Measurements from ENCODE around the gene RNPEPL1.
"Not testable (repeated sequence)": the region's sequence is repeated elsewhere in the genome, so short reads cannot be mapped to it uniquely, and the experiment has no call there.

The RNPEPL1 gene

DNA sequence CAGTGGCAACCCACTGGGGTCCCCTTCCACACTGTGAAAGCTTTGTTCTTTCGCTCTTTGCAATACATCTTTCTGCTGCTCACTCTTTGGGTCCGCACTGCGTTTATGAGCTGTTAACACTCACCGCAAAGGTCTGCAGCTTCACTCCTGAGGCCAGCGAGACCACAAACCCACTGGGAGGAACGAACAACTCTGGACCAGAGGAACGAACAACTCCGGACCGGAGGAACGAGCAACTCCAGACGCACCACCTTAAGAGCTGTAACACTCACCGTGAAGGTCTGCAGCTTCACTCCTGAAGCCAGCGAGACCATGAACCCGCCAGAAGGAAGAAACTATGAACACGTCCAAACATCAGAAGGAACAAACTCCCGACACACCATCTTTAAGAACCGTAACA is 29.2 kb upstream of the RNPEPL1 start:
- not testable (repeated sequence) for DNase-seq

DNA sequence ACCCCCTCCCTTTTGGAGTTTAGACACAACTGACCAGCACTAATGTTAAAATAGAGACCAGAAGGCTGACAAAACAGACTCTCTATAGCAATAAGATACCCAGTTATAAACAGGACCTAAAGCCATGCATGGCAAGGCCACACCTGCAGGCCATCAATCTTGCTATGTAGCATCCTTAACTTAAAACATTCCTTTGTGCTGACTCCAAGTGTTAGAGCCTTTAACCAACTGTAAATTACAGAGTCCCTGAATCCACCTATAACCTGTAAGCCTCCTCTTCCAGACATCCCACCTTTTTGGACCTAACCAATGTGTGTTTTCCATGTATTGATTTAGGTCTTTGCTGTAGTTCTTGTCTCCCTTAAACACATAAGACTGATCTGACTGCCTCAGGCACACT is 28.4 kb upstream of the RNPEPL1 start:
- DNase-seq: no peak

DNA sequence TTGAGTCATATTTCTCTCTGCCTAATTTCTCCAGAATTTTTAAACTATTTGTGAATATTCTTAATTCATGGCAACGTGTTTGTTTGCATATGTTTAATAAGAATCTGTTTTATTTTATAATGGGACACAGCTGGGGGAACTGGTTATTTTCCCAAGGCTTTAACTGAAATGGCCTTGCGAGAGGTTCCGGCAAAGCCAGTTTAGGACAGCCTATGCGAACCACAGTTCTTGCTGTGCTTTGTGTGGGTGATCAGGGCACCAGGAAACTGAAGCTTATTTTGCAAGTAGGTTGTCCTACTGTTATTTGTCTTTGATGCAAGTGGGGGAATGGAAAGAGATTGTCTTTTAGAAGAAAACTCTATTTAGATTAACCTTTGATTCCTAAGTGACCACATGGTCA is 17.0 kb upstream of the RNPEPL1 start:
- no peak for DNase-seq

DNA sequence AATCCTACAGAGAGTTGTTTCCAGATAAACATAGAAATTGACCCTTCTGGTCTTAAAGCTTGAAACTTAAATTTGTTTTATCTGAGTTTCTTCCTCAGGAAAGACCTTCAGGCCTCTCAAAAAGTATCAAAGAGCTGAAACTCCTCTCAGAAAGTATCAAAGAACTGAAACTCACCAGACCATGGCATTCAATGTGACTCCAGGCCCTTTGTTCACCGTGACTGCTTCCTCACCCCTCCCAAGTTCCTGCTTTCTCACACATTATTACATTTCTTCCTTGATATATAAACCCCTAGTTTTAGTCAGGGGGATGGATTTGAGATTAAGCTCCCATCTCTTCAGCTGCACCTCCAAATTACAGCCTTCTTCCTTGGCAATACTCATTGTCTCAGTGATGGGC is 16.5 kb upstream of the RNPEPL1 start:
- no peak for DNase-seq

DNA sequence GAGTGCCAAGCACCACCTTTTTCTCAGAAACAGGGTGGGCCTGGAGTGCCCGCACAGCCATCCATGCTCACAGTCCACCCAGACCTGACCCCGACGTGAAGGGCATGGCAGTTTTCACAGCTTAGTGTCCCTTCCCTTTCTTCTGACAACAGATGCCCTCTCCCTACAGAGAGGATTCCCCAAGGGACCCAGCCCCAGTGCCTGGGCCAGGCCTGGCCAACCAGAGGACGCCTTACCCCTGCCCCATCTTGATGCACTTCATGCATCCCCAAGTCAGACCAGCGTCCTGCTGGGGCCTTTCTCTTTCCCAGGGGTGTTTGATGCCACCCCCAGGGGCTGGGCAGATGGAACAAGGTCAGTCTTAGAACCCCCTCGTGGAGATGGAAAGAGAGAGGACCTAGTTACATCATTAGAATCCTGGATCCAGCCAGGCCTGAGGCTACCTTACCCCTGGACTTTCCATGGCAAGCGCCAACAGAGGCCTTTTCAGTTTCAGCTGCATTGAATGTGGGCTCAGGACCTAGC is 14.3 kb upstream of the RNPEPL1 start:
- DNase-seq: no peak

DNA sequence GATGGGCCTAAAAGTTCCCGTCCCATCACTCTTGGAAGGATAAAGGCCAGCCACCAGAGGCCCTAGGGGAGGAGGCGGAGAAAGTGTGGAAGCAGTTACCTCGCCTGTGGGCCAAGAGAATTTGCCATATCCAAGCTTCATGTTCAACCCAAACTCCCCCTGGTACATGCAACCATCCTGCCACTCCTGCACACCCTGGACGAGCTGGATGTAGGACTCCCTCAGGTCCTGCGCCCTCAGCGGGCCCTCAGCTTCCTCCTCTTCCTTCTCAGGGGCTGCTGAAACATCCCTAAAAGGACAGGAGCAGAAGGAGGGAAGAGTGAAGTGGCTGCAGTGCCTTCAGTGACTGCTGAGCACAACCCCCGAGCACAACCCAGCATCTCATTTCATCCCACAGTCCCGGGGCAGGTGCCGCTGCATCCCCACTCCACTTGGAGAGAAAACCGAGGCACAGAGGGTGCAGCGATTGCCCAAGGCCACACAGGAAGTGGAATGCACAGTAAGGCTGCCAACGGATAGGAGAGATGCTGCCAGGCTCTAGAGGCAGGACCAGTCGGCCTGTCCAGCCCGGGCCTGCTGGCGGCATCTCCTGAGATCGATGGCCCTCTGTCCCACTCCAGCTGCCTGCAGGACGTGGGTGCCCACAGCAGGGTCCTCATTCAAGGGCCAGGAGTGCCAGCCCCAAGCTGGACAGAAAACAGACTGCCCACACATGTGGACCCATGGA is 13.4 kb upstream of the RNPEPL1 start:
- no peak for DNase-seq

DNA sequence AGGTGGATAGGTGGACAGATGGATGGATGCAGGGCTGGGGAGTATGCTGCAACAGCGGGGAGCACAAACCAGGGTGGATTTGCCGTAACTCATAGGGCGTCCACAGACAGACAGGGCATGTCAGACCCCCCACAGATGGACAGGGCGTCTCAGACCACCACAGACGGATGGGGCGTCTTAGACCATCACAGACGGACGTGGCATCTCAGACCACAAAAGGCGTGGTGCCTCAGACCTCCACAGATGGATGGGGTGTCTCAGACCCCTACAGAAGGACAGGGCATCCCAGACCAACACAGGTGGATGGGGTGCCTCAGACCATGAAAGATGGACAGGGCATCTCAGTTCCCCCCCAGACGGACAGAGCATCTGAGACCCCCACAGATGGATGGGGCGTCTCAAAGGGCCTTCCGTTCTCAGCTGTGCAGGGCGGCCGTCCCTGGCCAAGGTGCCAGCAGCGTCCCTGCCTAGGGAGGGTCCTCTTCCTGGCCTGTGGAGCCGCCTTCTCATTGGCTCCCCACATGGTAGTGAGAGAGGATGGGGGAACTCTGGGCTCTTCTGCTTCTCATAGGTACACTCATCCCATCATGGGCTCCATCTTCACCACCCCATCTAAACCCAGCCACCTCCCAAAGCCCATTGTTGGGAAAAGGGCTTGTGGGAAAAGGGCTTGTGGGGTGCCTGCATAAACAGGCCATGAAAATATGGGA is 12.6 kb upstream of the RNPEPL1 start:
- no peak for DNase-seq

DNA sequence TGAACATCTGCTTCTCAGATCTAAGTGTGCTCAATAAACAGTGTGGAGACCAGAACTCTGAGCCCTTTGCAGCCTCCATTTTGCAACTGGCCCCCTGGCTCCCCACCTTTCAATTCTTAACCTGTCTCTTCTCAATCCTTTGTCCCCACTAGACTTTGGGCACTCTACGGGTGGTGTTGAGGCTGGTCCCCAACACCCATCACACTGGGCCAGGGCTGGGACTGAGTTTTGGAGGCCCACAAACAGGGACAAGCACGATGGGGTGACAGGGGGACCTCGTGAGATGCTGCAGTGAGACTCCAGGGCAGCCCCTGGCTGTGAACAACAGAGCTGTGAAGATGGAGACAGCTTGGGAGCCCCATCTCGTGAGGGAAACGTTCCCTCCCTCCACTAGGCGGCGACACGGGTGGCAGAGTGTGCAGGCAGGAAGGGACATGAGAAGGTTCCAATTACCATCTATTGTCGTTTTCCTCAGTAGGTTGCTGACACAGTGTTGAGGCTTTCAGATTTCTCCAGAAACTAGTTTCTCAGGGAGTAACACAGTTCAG is 11.7 kb upstream of the RNPEPL1 start:
- peak; percentile 52 to 71 (median 59) for DNase-seq

DNA sequence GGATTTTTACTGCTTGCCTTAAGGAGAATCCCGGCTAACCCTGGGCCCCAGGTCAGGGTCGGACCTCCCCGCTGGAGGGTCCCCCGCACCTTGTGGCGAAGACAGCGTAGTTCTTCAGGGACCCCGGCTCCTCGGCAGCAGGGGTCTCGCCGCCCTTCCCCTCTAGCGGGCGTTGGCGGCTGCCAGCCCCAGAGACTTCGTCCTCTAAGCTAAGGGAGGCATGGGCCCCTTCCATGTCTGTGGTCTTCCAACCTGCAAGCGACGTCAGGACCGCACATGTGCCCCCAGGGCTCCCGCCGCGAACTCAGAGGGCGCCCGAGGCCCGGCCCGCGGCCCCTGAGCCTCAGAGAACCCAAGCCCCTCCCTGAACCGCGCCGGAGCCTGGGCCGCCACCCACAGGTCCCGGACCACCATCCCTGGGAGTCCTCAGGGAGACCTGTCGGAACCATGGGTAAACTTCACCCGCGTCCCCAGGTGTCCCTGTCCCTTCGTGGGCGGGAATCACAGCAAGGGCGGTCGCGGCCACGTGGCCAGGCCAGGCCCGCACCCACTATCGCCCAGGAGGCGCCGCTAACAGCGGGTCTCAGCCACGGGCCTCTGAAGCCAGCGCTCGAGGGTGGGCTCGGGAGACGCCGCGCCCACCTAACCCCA is 11.1 kb upstream of the RNPEPL1 start:
- no peak for DNase-seq

DNA sequence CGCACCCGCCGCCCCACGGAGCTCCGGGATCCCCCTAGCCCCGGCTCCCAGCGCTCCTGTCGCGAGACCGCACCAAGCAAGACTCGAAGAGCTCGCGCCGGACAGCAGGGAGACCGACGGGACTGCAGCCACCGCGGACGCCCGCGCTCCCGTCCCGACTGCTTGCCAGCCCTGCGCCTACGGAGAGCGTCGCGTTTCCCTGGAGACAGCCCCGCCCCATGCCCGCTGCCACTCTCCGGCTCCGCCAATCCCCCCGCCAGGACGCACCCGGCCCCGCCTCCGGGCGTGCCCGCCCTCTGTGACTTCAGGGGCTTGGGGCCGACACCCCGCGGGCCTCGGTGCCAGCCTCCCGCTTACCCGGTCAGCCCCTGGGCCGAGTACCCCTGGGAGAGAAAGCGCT is 10.5 kb upstream of the RNPEPL1 start, which contains the start of gene ANKMY1:
ANKMY1 (minus strand) TSS at position 181 of the 400 bp plus-strand sequence. CDS start 653 bp downstream, outside the sequence.
- peak; percentile 77 to 90 (median 80) for DNase-seq

DNA sequence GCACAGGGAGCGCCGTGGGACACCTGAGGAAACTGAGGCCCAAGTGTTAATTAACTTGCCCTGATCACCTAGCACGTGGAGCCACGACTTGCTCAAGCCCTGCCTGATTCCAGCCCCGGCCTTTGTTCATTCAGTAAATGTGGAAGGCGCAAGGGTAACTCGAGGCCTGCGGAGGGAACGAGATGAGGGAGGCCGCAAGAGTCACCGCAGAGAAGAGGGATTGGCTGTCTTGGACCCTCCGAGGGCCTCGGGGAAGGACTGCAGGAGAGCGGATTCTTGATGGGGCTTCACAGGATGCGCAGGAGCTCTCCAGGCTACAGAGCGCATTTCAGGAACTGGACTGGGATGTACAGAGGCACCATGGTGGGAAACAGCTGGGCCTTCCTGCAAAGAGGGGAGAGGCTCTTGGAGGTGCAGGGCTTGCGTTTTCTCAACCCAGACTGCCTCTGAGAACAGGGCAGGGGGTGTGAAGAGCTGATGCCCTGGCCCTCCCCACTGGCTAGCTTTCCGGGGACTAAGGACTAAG is 10.0 kb upstream of the RNPEPL1 start:
- no peak for DNase-seq

DNA sequence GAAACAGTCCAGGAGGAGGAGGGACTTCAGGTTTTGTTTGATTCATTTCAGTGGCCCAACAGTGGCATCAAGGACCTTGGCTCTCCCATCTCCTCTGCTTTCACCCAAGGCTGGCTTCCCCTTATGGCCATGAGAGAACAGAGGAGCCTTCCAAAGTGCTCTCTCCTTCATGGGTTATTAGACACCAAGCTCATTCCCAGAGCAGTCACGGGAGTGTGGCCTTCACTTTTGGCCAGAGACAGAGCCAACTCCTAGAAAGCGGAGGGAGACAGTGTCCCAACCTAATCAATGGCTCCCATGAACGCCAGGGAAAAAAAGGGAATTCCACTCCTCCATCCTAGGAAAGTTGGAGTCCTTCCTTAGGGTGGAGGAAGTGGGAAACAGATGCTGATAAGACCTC is 9.0 kb upstream of the RNPEPL1 start:
- no peak for DNase-seq

DNA sequence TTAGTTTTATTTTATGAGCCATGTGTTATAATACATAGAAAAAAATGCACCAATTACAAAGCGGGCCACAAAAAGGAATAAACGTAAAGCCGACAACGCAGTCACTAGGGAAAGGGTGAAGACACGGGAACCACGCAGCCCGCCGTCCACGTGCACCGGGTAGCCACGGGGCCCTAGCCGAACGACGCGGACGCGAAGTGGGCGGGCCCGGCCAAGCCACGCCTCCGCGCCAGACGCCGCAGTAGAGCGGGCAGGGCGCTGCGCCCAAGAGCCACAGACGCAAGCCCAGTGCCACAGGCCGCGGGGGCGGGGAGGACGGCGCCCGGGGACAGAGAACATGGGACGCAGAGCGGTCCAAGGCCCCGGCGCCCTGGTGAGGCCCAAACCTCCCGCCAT is 8.2 kb upstream of the RNPEPL1 start, which contains the start of gene DUSP28:
DUSP28 (plus strand) TSS at position 274 of the 396 bp plus-strand sequence. CDS start 328 bp downstream, outside the sequence.
- peak; percentile 96 to 99 (median 98) for DNase-seq

DNA sequence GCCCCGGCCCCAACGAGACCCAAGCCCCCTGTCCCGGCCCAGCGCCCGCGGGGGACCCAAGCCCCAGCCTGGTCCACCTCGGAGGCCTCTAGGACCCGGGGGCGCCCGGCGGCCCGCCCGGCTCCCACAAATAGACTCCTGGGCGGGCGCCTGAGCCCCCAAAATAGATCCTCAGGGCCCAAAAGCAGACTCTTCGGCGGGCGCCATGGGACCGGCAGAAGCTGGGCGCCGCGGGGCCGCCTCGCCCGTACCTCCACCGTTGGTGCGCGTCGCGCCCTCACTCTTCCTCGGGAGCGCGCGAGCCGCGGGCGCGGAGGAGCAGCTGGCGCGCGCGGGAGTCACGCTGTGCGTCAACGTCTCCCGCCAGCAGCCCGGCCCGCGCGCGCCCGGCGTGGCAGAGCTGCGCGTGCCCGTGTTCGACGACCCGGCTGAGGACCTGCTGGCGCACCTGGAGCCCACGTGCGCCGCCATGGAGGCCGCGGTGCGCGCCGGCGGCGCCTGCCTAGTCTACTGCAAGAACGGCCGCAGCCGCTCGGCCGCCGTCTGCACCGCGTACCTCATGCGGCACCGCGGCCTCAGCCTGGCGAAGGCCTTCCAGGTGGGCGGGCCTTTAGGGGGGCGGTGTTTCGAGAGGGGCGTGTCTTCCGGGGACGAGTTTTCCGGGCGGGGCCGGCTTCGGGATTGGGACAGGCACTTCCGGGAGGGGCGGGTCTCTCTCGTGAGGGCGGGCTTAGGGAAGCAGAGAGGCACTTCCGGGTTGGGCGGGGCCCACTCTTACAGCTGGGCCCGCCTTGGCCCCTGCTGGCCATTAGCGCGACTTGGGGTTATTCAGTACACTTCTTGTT is 7.6 kb upstream of the RNPEPL1 start:
- peak; percentile 99 to 100 (median 99) for DNase-seq

DNA sequence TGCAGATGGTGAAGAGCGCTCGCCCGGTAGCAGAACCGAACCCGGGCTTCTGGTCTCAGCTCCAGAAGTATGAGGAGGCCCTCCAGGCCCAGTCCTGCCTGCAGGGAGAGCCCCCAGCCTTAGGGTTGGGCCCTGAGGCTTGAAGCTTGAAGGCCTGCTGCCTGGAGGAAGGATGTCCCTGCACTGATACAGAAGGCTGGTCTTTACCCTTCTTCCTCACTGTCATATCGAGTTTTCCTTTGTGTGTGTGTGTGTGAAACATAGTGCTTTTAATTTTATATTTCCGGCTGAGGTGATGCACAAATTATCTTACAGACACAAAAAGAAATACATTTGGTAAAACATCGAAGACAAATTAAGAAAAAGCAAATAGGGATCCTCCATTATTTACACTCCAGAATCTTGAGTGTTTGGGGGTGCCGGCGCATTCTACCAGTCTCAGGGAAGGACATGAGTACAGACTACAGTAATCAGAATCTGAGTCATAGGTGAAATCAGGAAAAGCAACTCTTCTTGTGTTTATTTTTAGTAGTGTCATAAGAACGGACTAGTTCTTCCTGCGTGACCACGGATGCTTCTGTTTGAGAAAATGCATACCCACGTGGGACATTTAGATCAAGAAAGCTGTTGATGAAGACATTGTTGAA is 6.8 kb upstream of the RNPEPL1 start:
- DNase-seq: peak; percentile 67 to 90 (median 83)

DNA sequence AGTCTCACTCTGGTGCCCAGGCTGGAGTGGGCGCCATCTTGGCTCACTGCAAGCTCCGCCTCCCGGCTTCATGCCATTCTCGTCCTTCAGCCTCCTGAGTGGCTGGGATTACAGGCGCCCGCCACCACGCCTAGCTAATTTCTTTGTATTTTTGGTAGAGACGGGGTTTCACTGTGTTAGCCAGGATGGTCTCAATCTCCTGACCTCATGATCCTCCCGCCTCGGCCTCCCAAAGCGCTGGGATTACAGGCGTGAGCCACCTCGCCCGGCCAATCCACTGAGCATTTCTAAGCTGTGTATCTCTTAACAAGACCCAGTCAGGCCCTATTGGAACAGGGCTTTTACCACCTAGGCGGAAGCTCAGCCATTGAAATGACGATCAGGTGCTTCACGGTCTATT is 5.1 kb upstream of the RNPEPL1 start:
- DNase-seq: not testable (repeated sequence)

DNA sequence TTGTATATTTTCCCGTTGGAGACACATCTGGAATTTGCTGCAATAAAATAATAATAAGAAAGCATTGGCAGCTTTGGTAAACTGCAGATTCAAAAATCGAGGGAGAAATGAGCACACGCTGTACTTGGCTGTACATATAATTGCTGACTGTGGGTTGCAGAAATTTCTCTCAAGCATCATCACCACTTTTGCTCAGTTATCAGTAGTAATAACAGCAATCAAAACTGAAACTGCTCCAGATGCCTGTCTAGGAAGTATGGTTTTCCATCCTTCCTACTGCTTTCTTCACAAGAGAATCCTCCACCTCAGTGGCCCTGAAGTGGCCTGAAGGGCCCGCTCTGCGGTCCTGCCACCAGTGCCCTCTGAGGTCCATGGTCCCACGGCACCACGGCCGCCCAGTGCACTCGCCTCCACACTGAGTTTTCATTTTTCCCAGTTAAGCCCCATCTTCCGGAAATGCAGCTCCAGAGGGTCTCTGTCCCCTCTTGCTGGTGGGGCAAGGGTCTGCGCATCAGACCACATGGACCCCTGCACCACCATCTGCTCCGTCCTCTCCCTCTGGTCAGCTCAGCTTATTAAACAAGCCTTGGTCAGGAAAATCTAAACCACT is 4.2 kb upstream of the RNPEPL1 start:
- DNase-seq: no peak

DNA sequence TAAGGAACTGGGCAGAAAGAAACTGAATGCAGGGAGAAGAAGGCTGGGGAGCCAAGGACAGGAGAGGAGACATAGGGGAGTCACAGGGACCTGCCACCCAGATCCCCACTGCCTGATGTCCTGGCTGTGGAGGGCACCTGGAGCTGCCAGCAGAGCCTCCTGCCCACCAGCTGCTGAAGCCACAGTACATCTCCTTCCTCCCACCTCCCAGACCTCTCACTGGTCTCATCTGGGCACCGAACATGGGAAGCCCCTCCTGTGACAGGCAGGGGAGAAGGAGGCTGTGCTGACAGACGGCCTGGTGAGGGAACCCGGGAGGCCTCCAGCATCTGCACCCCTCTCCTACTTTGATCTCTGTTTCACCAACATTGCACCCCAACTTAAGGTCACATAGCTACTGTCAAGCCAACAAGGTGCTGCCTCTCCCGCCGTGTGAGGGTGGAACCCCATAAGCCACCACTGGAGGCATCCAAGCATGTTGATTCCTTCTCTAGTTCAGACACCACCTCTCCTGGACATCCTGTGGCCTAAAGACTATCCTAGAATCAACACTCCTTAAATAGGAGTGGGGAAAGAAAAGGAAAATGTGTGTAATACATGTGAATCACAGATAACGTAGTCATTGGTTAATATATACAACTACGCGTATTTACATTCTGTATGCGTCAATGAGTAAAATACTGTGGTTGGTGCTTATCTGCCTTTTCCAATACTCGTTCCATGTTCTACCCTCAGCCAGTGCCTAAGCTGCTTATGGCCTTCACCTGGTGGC is 3.5 kb upstream of the RNPEPL1 start:
- DNase-seq: peak in 1 of 3 donors; percentile 22

DNA sequence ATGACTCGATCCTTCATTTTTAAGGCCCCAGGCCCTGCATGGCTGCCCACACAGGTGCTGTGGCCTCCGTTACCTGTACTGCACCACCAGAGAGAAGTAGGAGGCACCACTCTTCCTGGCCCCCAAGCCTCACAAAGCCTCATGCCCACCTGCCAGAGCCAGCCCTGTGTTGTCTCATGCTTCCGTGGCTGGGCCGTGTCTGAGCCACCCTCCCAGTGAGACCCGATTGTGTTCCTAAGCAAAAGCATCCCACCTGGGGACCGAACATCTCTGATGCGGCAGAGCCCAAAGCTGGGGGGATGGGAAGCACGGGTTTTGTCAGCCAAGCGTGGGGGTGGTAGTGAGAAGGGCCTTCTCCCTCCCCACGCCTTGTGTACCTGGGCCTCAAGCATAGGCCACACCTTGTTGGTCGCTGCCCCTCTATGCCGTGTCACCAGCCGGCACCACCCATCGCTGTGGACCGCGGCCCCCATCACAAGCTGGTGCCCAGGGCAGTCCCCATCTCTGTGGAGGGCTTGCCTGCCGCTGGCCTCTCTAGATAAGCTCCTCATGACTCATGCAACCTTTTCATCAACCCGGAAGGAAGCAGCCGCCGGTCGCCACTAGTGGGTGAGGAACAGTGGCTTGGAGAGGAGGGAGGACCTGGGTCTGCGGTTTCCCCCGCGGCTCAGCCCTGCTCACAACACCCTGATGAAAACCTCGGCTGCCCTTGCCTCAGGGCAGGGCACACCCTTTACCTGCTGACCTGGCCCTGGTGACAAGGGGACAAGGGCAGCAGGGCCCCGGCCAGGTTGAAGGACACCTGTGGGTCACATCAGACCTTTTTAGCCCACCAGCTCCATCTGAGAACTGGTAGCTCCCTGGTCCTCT is 2.7 kb upstream of the RNPEPL1 start:
- DNase-seq: peak; percentile 89 to 91 (median 91)
